SK-N-SH treated with all-trans-retinoic acid at 6 μM for 48 hours (cell line): ENCODE results near the gene GFM2.

Experiments used
- ARNTL ChIP-seq: fragments of 450-650 bp; formaldehyde crosslinking; IDR thresholded peaks from 2 replicates; pipeline ENCODE4 v1.5.0; 2020; ENCODE audit warnings: low read depth, mild to moderate bottlenecking, moderate library complexity, borderline replicate concordance
- BACH2 ChIP-seq: fragments of 250-450 bp; sonication (Bioruptor Pico); IDR thresholded peaks from 2 replicates; pipeline ENCODE4 v1.9.0; 2021; ENCODE audit warnings: mild to moderate bottlenecking, borderline replicate concordance
- CSDC2 ChIP-seq: fragments of 250-450 bp; sonication (Bioruptor Pico); IDR thresholded peaks from 2 replicates; pipeline ENCODE4 v1.5.0; 2020; ENCODE audit warnings: mild to moderate bottlenecking, moderate library complexity
- PATZ1 ChIP-seq: fragments of 250-450 bp; sonication (Bioruptor Pico); IDR thresholded peaks from 2 replicates; pipeline ENCODE4 v1.8.0; 2020; ENCODE audit warnings: mild to moderate bottlenecking, moderate library complexity, borderline replicate concordance
- PPARA ChIP-seq: fragments of 250-450 bp; sonication (Bioruptor Pico); IDR thresholded peaks from 2 replicates; pipeline ENCODE4 v1.5.0; 2020; ENCODE audit warnings: mild to moderate bottlenecking, borderline replicate concordance
- RARB ChIP-seq: fragments of 250-450 bp; sonication (Bioruptor Pico); IDR thresholded peaks from 2 replicates; pipeline ENCODE4 v1.8.0; 2021; ENCODE audit warnings: mild to moderate bottlenecking, moderate library complexity
- SNAI2 ChIP-seq: fragments of 250-450 bp; sonication (Bioruptor Pico); IDR thresholded peaks from 2 replicates; pipeline ENCODE4 v1.5.0; 2020; ENCODE audit warnings: mild to moderate bottlenecking, moderate library complexity
- TCF4 ChIP-seq: fragments of 250-450 bp; sonication (Bioruptor Pico); IDR thresholded peaks from 2 replicates; pipeline ENCODE4 v1.8.0; 2021; ENCODE audit warnings: mild to moderate bottlenecking, moderate library complexity, borderline replicate concordance
- TF ChIP-seq, protein P1 (sequence below): fragments of 250-450 bp; sonication (Bioruptor Pico); IDR thresholded peaks from 2 replicates; pipeline ENCODE4 v1.5.1; 2021; ENCODE audit warnings: mild to moderate bottlenecking, moderate library complexity

- no peak for TF ChIP-seq SNAI2
- TF ChIP-seq RARB, result no peak
- TF ChIP-seq TCF4 (CRISPR knock-in tag), result no peak; the same call in 1 of the 2 replicates
- TF ChIP-seq PATZ1 (CRISPR knock-in tag), result no peak
- TF ChIP-seq PPARA (CRISPR knock-in tag), result no peak
- TF ChIP-seq BACH2 (CRISPR knock-in tag), result no peak
- no peak for TF ChIP-seq CSDC2
- no peak for TF ChIP-seq ARNTL (CRISPR knock-in tag)
- TF ChIP-seq, protein P1, sequence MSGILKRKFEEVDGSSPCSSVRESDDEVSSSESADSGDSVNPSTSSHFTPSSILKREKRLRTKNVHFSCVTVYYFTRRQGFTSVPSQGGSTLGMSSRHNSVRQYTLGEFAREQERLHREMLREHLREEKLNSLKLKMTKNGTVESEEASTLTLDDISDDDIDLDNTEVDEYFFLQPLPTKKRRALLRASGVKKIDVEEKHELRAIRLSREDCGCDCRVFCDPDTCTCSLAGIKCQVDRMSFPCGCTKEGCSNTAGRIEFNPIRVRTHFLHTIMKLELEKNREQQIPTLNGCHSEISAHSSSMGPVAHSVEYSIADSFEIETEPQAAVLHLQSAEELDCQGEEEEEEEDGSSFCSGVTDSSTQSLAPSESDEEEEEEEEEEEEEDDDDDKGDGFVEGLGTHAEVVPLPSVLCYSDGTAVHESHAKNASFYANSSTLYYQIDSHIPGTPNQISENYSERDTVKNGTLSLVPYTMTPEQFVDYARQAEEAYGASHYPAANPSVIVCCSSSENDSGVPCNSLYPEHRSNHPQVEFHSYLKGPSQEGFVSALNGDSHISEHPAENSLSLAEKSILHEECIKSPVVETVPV (CRISPR knock-in tag), result no peak
These were observed 93.7 kb downstream of the GFM2 start for GRCh38 chr5:74673011-74673790.
